HEK293 (cell line): ENCODE results near the gene CASQ2.

Source experiments
- CTCF ChIA-PET: fragments of 350-600 bp; formaldehyde crosslinking; extraction: SDS; loops from one replicate; lab custom pipeline; 2021; ENCODE audit warnings: antibody characterized with exemption; lab: Yijun Ruan, JAX
- POLR2A ChIA-PET: fragments of 300-600 bp; formaldehyde crosslinking; extraction: SDS; loops from one replicate; lab custom pipeline; 2020; ENCODE audit warnings: antibody characterized with exemption, inconsistent platforms; lab: Yijun Ruan, JAX
- H3K27ac ChIP-seq: fragments of 200-500 bp; sonication (Bioruptor generic); 2 replicates; pipeline ENCODE4 v1.5.1; 2014; ENCODE audit warnings: low read depth, low read length, control low read depth, inconsistent platforms; ENCODE audit errors: extremely low read depth
- H3K36me3 ChIP-seq, 2 experiments: fragments of 200-500 bp in 1 of 2; sonication (Bioruptor generic) in 1 of 2; 1 replicate in 1 of 2; 2 replicates in 1 of 2; pipeline ENCODE4 v1.5.1; 2014 to 2017; ENCODE audit warnings: inconsistent platforms in 2 of 2, low read length in 2 of 2; ENCODE audit not compliant: control insufficient read depth in 2 of 2, insufficient read depth in 1 of 2
- H3K4me1 ChIP-seq: fragments of 200-500 bp; sonication (Bioruptor generic); 2 replicates; pipeline ENCODE4 v1.5.1; 2014; ENCODE audit warnings: mild to moderate bottlenecking, low read length, inconsistent platforms; ENCODE audit not compliant: control insufficient read depth, insufficient read depth
- H3K4me3 ChIP-seq: 2 replicates; pipeline ENCODE4 v1.5.1; 2011; ENCODE audit warnings: low read depth, mild to moderate bottlenecking, control low read depth, low read length, moderate library complexity
- H3K9me3 ChIP-seq: fragments of 200-500 bp; sonication (Bioruptor generic); 2 replicates; pipeline ENCODE4 v1.5.1; 2014; ENCODE audit warnings: low read depth, low read length, inconsistent platforms; ENCODE audit not compliant: control insufficient read depth, insufficient read depth
- BCL11A ChIP-seq: fragments of 450-650 bp; formaldehyde crosslinking; IDR thresholded peaks from 2 replicates; pipeline ENCODE4 v1.5.1; 2016; ENCODE audit warnings: low read depth, missing biosample characterization, missing genetic modification characterization
- HOXA7 ChIP-seq: sonication (generic); formaldehyde crosslinking; IDR thresholded peaks from 2 replicates; pipeline ENCODE4 v1.8.1; 2022; ENCODE audit warnings: missing genetic modification reagents, borderline replicate concordance
- HOXD13 ChIP-seq: sonication (generic); formaldehyde crosslinking; IDR thresholded peaks from 2 replicates; pipeline ENCODE4 v1.8.0; 2022; ENCODE audit warnings: missing genetic modification reagents, borderline replicate concordance
- KLF16 ChIP-seq: fragments of 450-650 bp; formaldehyde crosslinking; IDR thresholded peaks from 2 replicates; pipeline ENCODE4 v1.5.1; 2017; ENCODE audit warnings: missing biosample characterization, missing genetic modification characterization
- OVOL3 ChIP-seq: fragments of 450-650 bp; formaldehyde crosslinking; IDR thresholded peaks from 2 replicates; pipeline ENCODE4 v1.5.1; 2016; ENCODE audit warnings: missing biosample characterization, missing genetic modification characterization
- PRDM1 ChIP-seq: fragments of 450-650 bp; formaldehyde crosslinking; IDR thresholded peaks from 2 replicates; pipeline ENCODE4; 2016; ENCODE audit warnings: missing biosample characterization, missing genetic modification characterization
- SCRT2 ChIP-seq: fragments of 450-650 bp; formaldehyde crosslinking; IDR thresholded peaks from 2 replicates; pipeline ENCODE4 v1.5.1; 2016; ENCODE audit warnings: missing biosample characterization, missing genetic modification characterization
- ZBTB1 ChIP-seq: fragments of 450-650 bp; formaldehyde crosslinking; IDR thresholded peaks from 2 replicates; pipeline ENCODE4 v1.5.1; 2016; ENCODE audit warnings: missing biosample characterization, missing genetic modification characterization
- ZNF2 ChIP-seq: fragments of 450-650 bp; formaldehyde crosslinking; IDR thresholded peaks from 2 replicates; pipeline ENCODE4 v1.5.1; 2016; ENCODE audit warnings: missing biosample characterization, missing genetic modification characterization
- ZNF202 ChIP-seq: fragments of 450-650 bp; formaldehyde crosslinking; IDR thresholded peaks from 2 replicates; pipeline ENCODE4 v1.5.1; 2016; ENCODE audit warnings: missing biosample characterization, missing genetic modification characterization, borderline replicate concordance
- ZNF280C ChIP-seq: fragments of 450-650 bp; formaldehyde crosslinking; IDR thresholded peaks from 2 replicates; pipeline ENCODE4 v1.5.1; 2016; ENCODE audit warnings: missing biosample characterization, missing genetic modification characterization
- ZNF324 ChIP-seq: fragments of 450-650 bp; formaldehyde crosslinking; IDR thresholded peaks from 2 replicates; pipeline ENCODE4 v1.5.1; 2016; ENCODE audit warnings: missing biosample characterization, missing genetic modification characterization
- ZNF37A ChIP-seq: fragments of 450-650 bp; IDR thresholded peaks from 2 replicates; pipeline ENCODE4 v1.5.1; 2018; ENCODE audit warnings: missing biosample characterization, missing genetic modification characterization
- ZNF426 ChIP-seq: fragments of 450-650 bp; formaldehyde crosslinking; IDR thresholded peaks from 2 replicates; pipeline ENCODE4 v1.5.1; 2017; ENCODE audit warnings: missing biosample characterization, missing genetic modification characterization, mild to moderate bottlenecking, inconsistent platforms, moderate library complexity
- ZNF488 ChIP-seq: fragments of 450-650 bp; formaldehyde crosslinking; IDR thresholded peaks from 2 replicates; pipeline ENCODE4 v1.5.1; 2016; ENCODE audit warnings: missing biosample characterization, missing genetic modification characterization
- ZNF513 ChIP-seq: fragments of 450-650 bp; IDR thresholded peaks from 2 replicates; pipeline ENCODE4 v1.5.1; 2018; ENCODE audit warnings: missing biosample characterization, missing genetic modification characterization
- ZNF624 ChIP-seq: fragments of 450-650 bp; formaldehyde crosslinking; IDR thresholded peaks from 2 replicates; pipeline ENCODE4 v1.5.1; 2017; ENCODE audit warnings: missing biosample characterization, missing genetic modification characterization
- ZNF654 ChIP-seq: fragments of 450-650 bp; formaldehyde crosslinking; IDR thresholded peaks from 2 replicates; pipeline ENCODE4 v1.5.1; 2016; ENCODE audit warnings: low read depth, missing biosample characterization, missing genetic modification characterization
- ZNF664 ChIP-seq: fragments of 450-650 bp; formaldehyde crosslinking; IDR thresholded peaks from 2 replicates; pipeline ENCODE4 v1.5.1; 2016; ENCODE audit warnings: missing biosample characterization, missing genetic modification characterization
- ZNF704 ChIP-seq: fragments of 450-650 bp; formaldehyde crosslinking; IDR thresholded peaks from 2 replicates; pipeline ENCODE4 v1.5.1; 2016; ENCODE audit warnings: missing biosample characterization, missing genetic modification characterization
- ZNF785 ChIP-seq: fragments of 450-650 bp; formaldehyde crosslinking; IDR thresholded peaks from 2 replicates; pipeline ENCODE4 v1.5.1; 2016; ENCODE audit warnings: missing biosample characterization, missing genetic modification characterization
- ZNF837 ChIP-seq: fragments of 450-650 bp; formaldehyde crosslinking; IDR thresholded peaks from 2 replicates; pipeline ENCODE4 v1.5.1; 2016; ENCODE audit warnings: missing biosample characterization, missing genetic modification characterization
- ZNF843 ChIP-seq: fragments of 450-650 bp; formaldehyde crosslinking; IDR thresholded peaks from 2 replicates; pipeline ENCODE4 v1.5.1; 2016; ENCODE audit warnings: missing biosample characterization, missing genetic modification characterization
- ZSCAN16 ChIP-seq: fragments of 450-650 bp; formaldehyde crosslinking; IDR thresholded peaks from 2 replicates; pipeline ENCODE4 v1.5.1; 2016; ENCODE audit warnings: missing biosample characterization, missing genetic modification characterization

Gene CASQ2

GRCh38 chr1:115654125-115654524 is 114.4 kb downstream of the CASQ2 start:
- ChIA-PET POLR2A (interaction anchor here (0.7 kb wide), 1 partner anchor 130 kb away, joined by 4 read pairs; no protein-coding TSS in a partner anchor), CTCF (interaction anchor here (0.7 kb wide), 1 partner anchor 54 kb away, joined by 3 read pairs; no protein-coding TSS in a partner anchor)
- H3K4me3 ChIP-seq: no peak overlapping the region
- H3K36me3 ChIP-seq: peaks cover 0 to 43% of the 10 kb centered on the region in 2 experiments; a peak in 1 of 3 replicates
- no peak overlapping the region for H3K27ac ChIP-seq
- peaks cover 21% of the 10 kb centered on the region for H3K4me1 ChIP-seq
- no peaks in the 10 kb centered on the region for H3K9me3 ChIP-seq
- TF ChIP-seq ZNF426 (tag by site-specific recombination): no peak
- TF ChIP-seq ZNF2 (tag by site-specific recombination): no peak
- TF ChIP-seq ZNF202 (tag by site-specific recombination): no peak
- no peak for TF ChIP-seq ZBTB1
- TF ChIP-seq HOXD13 (CRISPR knock-in tag): no peak
- no peak for TF ChIP-seq SCRT2 (tag by site-specific recombination)
- TF ChIP-seq, all 188 proteins: peak for 0

GRCh38 chr1:115652236-115652788 is 116.2 kb downstream of the CASQ2 start:
- Histone ChIP-seq H3K9me3 (no peaks in the 10 kb centered on the region), H3K4me3 (no peak overlapping the region)
- no peak for TF ChIP-seq ZNF488 (tag by site-specific recombination)
- TF ChIP-seq BCL11A (tag by site-specific recombination): no peak
- TF ChIP-seq ZNF324 (tag by site-specific recombination): no peak
- TF ChIP-seq ZNF37A: no peak
- 0 out of 2 replicates have a peak, but pooled peaks have one; percentile 21 for TF ChIP-seq ZNF664 (tag by site-specific recombination)
- TF ChIP-seq, all 188 proteins: peak for 1
- Histone ChIP-seq H3K36me3 (peaks cover 0 to 30% of the 10 kb centered on the region in 2 experiments; a peak in 1 of 3 replicates), H3K27ac (no peak overlapping the region), H3K4me1 (peaks cover 31% of the 10 kb centered on the region)
- POLR2A ChIA-PET: no interaction called here
- CTCF ChIA-PET: no interaction called here

GRCh38 chr1:115651391-115651790 is 117.1 kb downstream of the CASQ2 start:
- H3K4me1 ChIP-seq: peaks cover 31% of the 10 kb centered on the region
- POLR2A ChIA-PET: no interaction called here
- CTCF ChIA-PET: no interaction called here
- H3K9me3 ChIP-seq: no peaks in the 10 kb centered on the region
- H3K36me3 ChIP-seq: peaks cover 0 to 27% of the 10 kb centered on the region in 2 experiments; a peak in 1 of 3 replicates
- H3K27ac ChIP-seq: no peak overlapping the region
- no peak overlapping the region for H3K4me3 ChIP-seq
- TF ChIP-seq PRDM1 (tag by site-specific recombination): peak; percentile 39; the same call in 1 of the 2 replicates
- no peak for TF ChIP-seq OVOL3
- no peak for TF ChIP-seq ZNF654 (tag by site-specific recombination)
- no peak for TF ChIP-seq ZNF837 (tag by site-specific recombination)
- TF ChIP-seq, all 188 proteins: peak for 1

- POLR2A ChIA-PET: no interaction called here
- CTCF ChIA-PET: no interaction called here
- Histone ChIP-seq H3K27ac (no peak overlapping the region), H3K4me1 (peaks cover 31% of the 10 kb centered on the region), H3K4me3 (no peak overlapping the region), H3K9me3 (no peaks in the 10 kb centered on the region), H3K36me3 (peaks cover 0 to 27% of the 10 kb centered on the region in 2 experiments; a peak in 1 of 3 replicates)
- TF ChIP-seq ZNF202 (tag by site-specific recombination) (no peak), ZNF843 (no peak), ZNF785 (tag by site-specific recombination) (no peak), HOXA7 (no peak), ZNF704 (no peak), ZNF280C (no peak), ZSCAN16 (tag by site-specific recombination) (no peak), ZNF513 (tag by site-specific recombination) (no peak), ZNF624 (tag by site-specific recombination) (no peak), KLF16 (no peak)
Measured at GRCh38 chr1:115650961-115651360, 117.6 kb downstream of the CASQ2 start.
